ENCODE results near the gene TMEM255B. TPM values are rescaled to one million over a fixed set of nuclear protein-coding genes. Genes with fewer than 3 reads are reported as not detected.

TMEM255B gene
- total RNA-seq, 1 donor from 2014 or later, result 321 TPM

DNA sequence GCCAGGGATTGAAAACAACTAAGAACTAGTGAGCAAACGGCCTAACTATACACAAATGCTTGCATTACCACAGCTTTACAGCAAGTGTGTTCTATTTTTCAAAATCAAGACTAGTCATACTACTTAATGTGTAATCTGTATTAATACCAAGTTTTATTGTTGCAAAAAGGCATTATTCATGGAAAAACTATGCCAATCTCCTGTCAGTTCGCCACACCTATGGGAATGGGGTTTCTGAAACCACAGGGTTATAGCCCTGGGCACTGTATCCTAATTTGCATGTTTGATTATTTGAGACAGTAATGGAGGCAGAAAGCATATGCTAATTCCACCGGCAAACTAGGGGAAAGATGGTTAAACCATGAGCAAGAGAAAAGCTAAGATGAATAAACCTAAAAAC is 90.5 kb downstream of the TMEM255B start:
- Mint-ChIP-seq H3K27me3 (ENCODE audit: unreplicated experiment) (peaks cover 7% of the 10 kb centered on the region), H3K4me3 (ENCODE audit: unreplicated experiment) (no peak overlapping the region), H3K36me3 (ENCODE audit: low read depth, unreplicated experiment) (no peaks in the 10 kb centered on the region), H3K9me3 (ENCODE audit: unreplicated experiment) (no peaks in the 10 kb centered on the region), H3K27ac (ENCODE audit: unreplicated experiment) (no peak overlapping the region), H3K4me1 (ENCODE audit: unreplicated experiment) (peaks cover 18% of the 10 kb centered on the region)
- no peak for DNase-seq (ENCODE audit: low spot score)
- TF ChIP-seq, protein P1, sequence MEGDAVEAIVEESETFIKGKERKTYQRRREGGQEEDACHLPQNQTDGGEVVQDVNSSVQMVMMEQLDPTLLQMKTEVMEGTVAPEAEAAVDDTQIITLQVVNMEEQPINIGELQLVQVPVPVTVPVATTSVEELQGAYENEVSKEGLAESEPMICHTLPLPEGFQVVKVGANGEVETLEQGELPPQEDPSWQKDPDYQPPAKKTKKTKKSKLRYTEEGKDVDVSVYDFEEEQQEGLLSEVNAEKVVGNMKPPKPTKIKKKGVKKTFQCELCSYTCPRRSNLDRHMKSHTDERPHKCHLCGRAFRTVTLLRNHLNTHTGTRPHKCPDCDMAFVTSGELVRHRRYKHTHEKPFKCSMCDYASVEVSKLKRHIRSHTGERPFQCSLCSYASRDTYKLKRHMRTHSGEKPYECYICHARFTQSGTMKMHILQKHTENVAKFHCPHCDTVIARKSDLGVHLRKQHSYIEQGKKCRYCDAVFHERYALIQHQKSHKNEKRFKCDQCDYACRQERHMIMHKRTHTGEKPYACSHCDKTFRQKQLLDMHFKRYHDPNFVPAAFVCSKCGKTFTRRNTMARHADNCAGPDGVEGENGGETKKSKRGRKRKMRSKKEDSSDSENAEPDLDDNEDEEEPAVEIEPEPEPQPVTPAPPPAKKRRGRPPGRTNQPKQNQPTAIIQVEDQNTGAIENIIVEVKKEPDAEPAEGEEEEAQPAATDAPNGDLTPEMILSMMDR (IDR thresholded peaks at IDR 0.05; ENCODE audit: unreplicated experiment), result no peak

DNA sequence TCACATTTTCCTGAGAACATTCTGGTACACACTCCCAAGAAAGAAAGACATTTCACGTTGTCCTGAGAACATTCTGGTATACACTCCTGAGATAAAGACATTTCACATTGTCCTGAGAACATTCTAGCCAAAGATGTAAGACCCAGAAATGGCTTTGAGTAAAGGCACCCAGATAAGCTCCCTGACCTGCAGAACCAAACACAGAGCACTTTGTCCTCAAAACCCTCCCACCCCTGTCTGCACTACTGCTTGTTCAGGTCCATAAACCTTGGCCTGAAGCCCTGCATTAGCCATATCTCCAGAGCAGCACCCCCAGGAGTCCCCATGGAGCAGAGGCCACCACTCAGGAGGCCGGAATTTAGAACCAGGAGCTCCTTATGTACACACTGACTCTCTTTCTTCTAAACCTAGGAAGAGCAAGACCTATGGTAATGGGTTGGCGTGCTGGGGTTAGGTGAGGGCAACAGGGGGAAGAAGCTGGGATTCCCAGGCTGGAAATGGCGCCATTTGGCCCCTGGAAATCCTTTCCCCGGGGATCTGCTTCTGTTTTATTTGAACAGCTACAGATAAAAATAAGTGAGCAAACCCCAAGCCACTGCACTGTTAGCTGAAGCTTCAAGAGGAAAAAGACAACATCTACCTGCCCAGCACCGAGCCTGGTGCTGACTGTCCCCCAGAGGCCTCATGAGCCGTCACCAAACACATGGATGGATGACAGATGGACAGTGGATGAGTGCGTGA is 91.1 kb downstream of the TMEM255B start:
- no peak overlapping the region for H3K4me3 Mint-ChIP-seq (ENCODE audit: unreplicated experiment)
- H3K9me3 Mint-ChIP-seq (ENCODE audit: unreplicated experiment), result no peaks in the 10 kb centered on the region
- no peak overlapping the region for H3K27ac Mint-ChIP-seq (ENCODE audit: unreplicated experiment)
- peaks cover 7% of the 10 kb centered on the region for H3K27me3 Mint-ChIP-seq (ENCODE audit: unreplicated experiment)
- H3K36me3 Mint-ChIP-seq (ENCODE audit: low read depth, unreplicated experiment), result no peaks in the 10 kb centered on the region
- DNase-seq (ENCODE audit: low spot score), result no peak
- TF ChIP-seq, protein P1 (IDR thresholded peaks at IDR 0.05; ENCODE audit: unreplicated experiment), result no peak
- H3K4me1 Mint-ChIP-seq (ENCODE audit: unreplicated experiment), result peaks cover 21% of the 10 kb centered on the region

DNA sequence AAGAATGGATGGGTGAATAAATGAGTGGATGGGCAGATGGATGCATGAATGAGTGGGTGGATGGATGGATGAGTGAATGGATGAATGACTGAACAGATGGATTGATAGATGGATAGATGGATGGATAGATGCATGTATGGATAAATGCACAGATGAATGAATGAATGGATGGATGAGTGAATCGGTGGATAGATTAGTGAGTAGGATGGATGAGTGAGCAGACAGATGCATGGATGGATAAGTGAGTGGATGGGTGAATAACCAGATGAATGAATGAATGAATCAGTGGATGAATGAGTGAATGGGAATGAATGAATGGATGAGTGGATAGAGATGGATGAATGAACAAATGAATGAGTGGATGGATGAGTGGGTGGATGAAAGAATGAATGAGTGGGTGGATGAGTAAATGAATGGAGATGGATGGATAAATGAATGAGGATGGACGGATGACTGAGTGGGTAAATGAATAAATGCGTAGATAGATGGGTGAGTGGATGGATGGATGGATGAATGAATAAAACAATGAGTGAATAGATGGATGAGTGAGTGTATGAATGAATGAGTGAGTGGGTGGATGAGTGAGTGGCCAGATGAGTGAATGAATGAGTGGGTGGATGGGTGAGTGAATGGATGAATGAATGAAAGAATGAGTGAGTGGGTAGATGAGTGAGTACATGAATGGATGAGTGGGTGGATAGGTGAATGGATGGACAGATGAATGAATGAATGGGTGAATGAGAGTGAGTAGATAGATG is 91.9 kb downstream of the TMEM255B start:
- Mint-ChIP-seq H3K4me3 (ENCODE audit: unreplicated experiment) (no peak overlapping the region), H3K9me3 (ENCODE audit: unreplicated experiment) (no peaks in the 10 kb centered on the region), H3K36me3 (ENCODE audit: low read depth, unreplicated experiment) (no peaks in the 10 kb centered on the region), H3K27me3 (ENCODE audit: unreplicated experiment) (peaks cover 7% of the 10 kb centered on the region), H3K27ac (ENCODE audit: unreplicated experiment) (no peak overlapping the region), H3K4me1 (ENCODE audit: unreplicated experiment) (peaks cover 21% of the 10 kb centered on the region)
- TF ChIP-seq, protein P1 (IDR thresholded peaks at IDR 0.05; ENCODE audit: unreplicated experiment), result no peak
- no peak for DNase-seq (ENCODE audit: low spot score)

DNA sequence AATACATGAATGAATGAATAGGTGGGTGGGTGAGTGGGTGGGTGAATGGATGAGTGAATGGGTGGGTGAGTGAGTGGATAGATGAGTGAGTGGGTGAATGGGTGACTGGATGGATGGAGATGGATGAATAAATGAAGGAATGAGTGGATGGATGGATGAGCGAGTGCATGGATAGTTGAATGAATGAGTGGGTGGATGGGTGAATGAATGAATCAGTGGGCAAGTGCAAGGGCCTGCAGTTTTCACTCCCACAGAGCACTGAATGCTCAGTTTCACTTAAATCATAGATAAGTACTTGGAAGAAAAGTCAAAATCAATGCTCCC is 92.4 kb downstream of the TMEM255B start:
- TF ChIP-seq, protein P1 (IDR thresholded peaks at IDR 0.05; ENCODE audit: unreplicated experiment), result no peak
- H3K4me1 Mint-ChIP-seq (ENCODE audit: unreplicated experiment), result peaks cover 21% of the 10 kb centered on the region
- H3K4me3 Mint-ChIP-seq (ENCODE audit: unreplicated experiment), result no peak overlapping the region
- H3K27me3 Mint-ChIP-seq (ENCODE audit: unreplicated experiment), result peaks cover 7% of the 10 kb centered on the region
- no peak for DNase-seq (ENCODE audit: low spot score)
- no peaks in the 10 kb centered on the region for H3K36me3 Mint-ChIP-seq (ENCODE audit: low read depth, unreplicated experiment)
- H3K9me3 Mint-ChIP-seq (ENCODE audit: unreplicated experiment), result no peaks in the 10 kb centered on the region
- H3K27ac Mint-ChIP-seq (ENCODE audit: unreplicated experiment), result no peak overlapping the region
